K562 (cell line): Measurements from ENCODE around the gene ADORA2B. TPM values are rescaled to one million over a fixed set of nuclear protein-coding genes. Genes with fewer than 3 reads are reported as not detected.

Experiments
- ATF7 ChIP-seq: fragments of 450-650 bp; IDR thresholded peaks from 2 replicates; pipeline ENCODE4 v1.7.1; 2014; ENCODE audit warnings: mild to moderate bottlenecking, moderate library complexity
- CBFA2T2 ChIP-seq: fragments of 450-650 bp; conservative IDR thresholded peaks from 2 replicates; pipeline ENCODE4 v1.6.1; 2017; ENCODE audit warnings: mild to moderate bottlenecking
- CBX5 ChIP-seq: IDR thresholded peaks from 2 replicates; pipeline ENCODE4 v1.6.1; 2014; ENCODE audit warnings: low read depth, borderline replicate concordance
- CHD4 ChIP-seq: fragments of 200-600 bp; sonication (generic); IDR thresholded peaks from 3 replicates; pipeline ENCODE4 v1.6.1; 2012; ENCODE audit warnings: low read depth, mild to moderate bottlenecking, mixed read lengths, low read length, inconsistent platforms; ENCODE audit not compliant: insufficient read depth, insufficient replicate concordance, poor library complexity, severe bottlenecking
- DPF2 ChIP-seq: fragments of 450-650 bp; IDR thresholded peaks from 2 replicates; pipeline ENCODE4 v1.6.1; 2016
- ELF2 ChIP-seq: fragments of 250-450 bp; sonication (Bioruptor Pico); IDR thresholded peaks from 2 replicates; pipeline ENCODE4 v1.5.0; 2021; ENCODE audit warnings: mild to moderate bottlenecking
- ERF ChIP-seq: fragments of 450-650 bp; formaldehyde crosslinking; IDR thresholded peaks from 2 replicates; pipeline ENCODE4 v1.4.0; 2020; ENCODE audit warnings: mild to moderate bottlenecking, mixed read lengths
- ETS2 ChIP-seq: IDR thresholded peaks from 2 replicates; pipeline ENCODE4 v1.6.1; 2016; ENCODE audit warnings: borderline replicate concordance, missing genetic modification characterization, mild to moderate bottlenecking, moderate library complexity, missing compliant biosample characterization; ENCODE audit not compliant: poor library complexity, severe bottlenecking
- HSF4 ChIP-seq: fragments of 250-450 bp; sonication (Bioruptor Pico); IDR thresholded peaks from 2 replicates; pipeline ENCODE4 v2.1.2; 2022; ENCODE audit warnings: mild to moderate bottlenecking, moderate library complexity, borderline replicate concordance
- IFI16 ChIP-seq: fragments of 250-450 bp; sonication (Bioruptor Pico); IDR thresholded peaks from 2 replicates; pipeline ENCODE4 v2.1.2; 2022; ENCODE audit warnings: mild to moderate bottlenecking, inconsistent platforms
- MEF2D ChIP-seq: conservative IDR thresholded peaks from 2 replicates; pipeline ENCODE4 v1.6.1; 2016; ENCODE audit warnings: low read depth, missing genetic modification characterization, missing compliant biosample characterization
- RREB1 ChIP-seq: fragments of 250-450 bp; sonication (Bioruptor Pico); IDR thresholded peaks from 2 replicates; pipeline ENCODE4 v1.4.0; 2020
- TCF7 ChIP-seq: sonication (generic); IDR thresholded peaks from 2 replicates; pipeline ENCODE4 v1.6.1; 2016; ENCODE audit warnings: antibody characterized with exemption, borderline replicate concordance
- THRAP3 ChIP-seq: fragments of 450-650 bp; IDR thresholded peaks from 2 replicates; pipeline ENCODE4 v1.6.1; 2016; ENCODE audit warnings: mild to moderate bottlenecking, inconsistent platforms, borderline replicate concordance
- TRIM24 ChIP-seq, 2 experiments: fragments of 450-650 bp; IDR thresholded peaks; 2 replicates each; pipeline ENCODE4 v1.6.1; 2016
- TRIM28 ChIP-seq: fragments of 450-650 bp; IDR thresholded peaks from 2 replicates; pipeline ENCODE4 v1.6.1; 2017
- YY1 ChIP-seq, 3 experiments: IDR thresholded peaks; 2 replicates each; pipeline ENCODE4 v1.6.1; 2011; ENCODE audit warnings: low read length in 2 of 3, mild to moderate bottlenecking in 2 of 3, moderate library complexity in 2 of 3, borderline replicate concordance in 1 of 3, control low read depth in 1 of 3, low read depth in 1 of 3; ENCODE audit not compliant: insufficient read depth in 3 of 3, insufficient replicate concordance in 2 of 3, control insufficient read depth in 1 of 3, insufficient read length in 1 of 3; ENCODE audit errors: extremely low read depth in 1 of 3
- ZKSCAN1 ChIP-seq: fragments of 150-350 bp; IDR thresholded peaks from 2 replicates; pipeline ENCODE4 v1.6.1; 2016; ENCODE audit warnings: low read depth, low read length
- ZNF780A ChIP-seq: fragments of 250-450 bp; sonication (Bioruptor Pico); IDR thresholded peaks from 2 replicates; pipeline ENCODE4 v1.5.0; 2021; ENCODE audit warnings: mild to moderate bottlenecking
- polyA plus RNA-seq, 8 experiments: library from polyadenylated mRNA; depleted of rRNA in 4 of 8; stranded (reverse) in 5 of 8; unstranded in 3 of 8; fragments of >200 nt; fragmentation: Nextera tagmentation in 2 of 8; fragmentation: Illumina TruSeq in 1 of 8; extraction: Ambion mirVana in 2 of 8; extraction: Trizol in 1 of 8; gene quantifications; 2 replicates each; pipeline versions ENCODE4 v1.2.1 to v1.2.3, GENCODE V29; 2011 to 2014; ENCODE audit warnings: inconsistent platforms in 1 of 8, missing spikeins in 1 of 8
- total RNA-seq, 7 experiments: library from RNA; depleted of rRNA in 6 of 7; stranded (reverse); fragments of >200 nt in 6 of 7; fragmentation: Illumina TruSeq in 2 of 7; extraction: Trizol in 2 of 7; gene quantifications; 2 replicates each; pipeline versions ENCODE4 v1.2.1 to v1.2.3, GENCODE V29; 2011 to 2021; ENCODE audit warnings: low replicate concordance in 1 of 7

ADORA2B gene
- total and polyA plus RNA-seq, 9 of the 15 experiments (the other 6 are each of a cell fraction or from before 2014, with no cell fraction given), result 6.4 to 16.6 (median 10.5) TPM

- TF ChIP-seq RREB1 (CRISPR knock-in tag) (no peak), HSF4 (no peak), CBX5 (0 out of 2 replicates have a peak, but pooled peaks have one; percentile 13), CBFA2T2 (no peak), TCF7 (no peak), ZKSCAN1 (peak; percentile 63; the same call in 1 of the 2 replicates), TRIM28 (peak; percentile 58; the same call in 1 of the 2 replicates), THRAP3 (no peak), TRIM24 (IDR thresholded peaks at IDR 0.05) (peak; percentile 33 to 51; a peak in 2 of 4 replicates), ZNF780A (CRISPR knock-in tag) (no peak), YY1 (IDR thresholded peaks at IDR 0.05; ENCODE audit: borderline replicate concordance in 1 of 3, control insufficient read depth in 1 of 3, extremely low read depth in 1 of 3, insufficient read depth in 3 of 3, insufficient read length in 1 of 3, insufficient replicate concordance in 2 of 3, low read depth in 1 of 3, low read length in 2 of 3) (no peak), MEF2D (tag) (no peak), DPF2 (no peak), CHD4 (no peak), ETS2 (tag) (no peak), ELF2 (no peak), ATF7 (no peak), ERF (no peak), IFI16 (CRISPR knock-in tag) (no peak)
- TF ChIP-seq, all 486 proteins: peak for 5
Measured at GRCh38 chr17:16001226-16001897, 56.4 kb downstream of the ADORA2B start (continued).
